ENCODE measurements around the gene GYG2. TPM values are rescaled to one million over a fixed set of nuclear protein-coding genes. Genes with fewer than 3 reads are reported as not detected.
A peak's percentile ranks its signal among the peaks of the same experiment; 100 is the strongest.

Gene GYG2
- total RNA-seq, 1 experiment from 2014 or later, result not detected

GRCh38 chrX:2875136-2875481 lies 46.4 kb downstream of the GYG2 start:
- H3K4me3 ChIP-seq (replicated peaks in 1 of 2; ENCODE audit: low read depth in 1 of 2, low read length in 2 of 2), result no peak overlapping the region
- TF ChIP-seq EZH2 (IDR thresholded peaks at IDR 0.05), result no peak
- no peak for TF ChIP-seq EGR1 (IDR thresholded peaks at IDR 0.05; ENCODE audit: low read depth)
- no peak for TF ChIP-seq FOSL1 (IDR thresholded peaks at IDR 0.05; ENCODE audit: low read depth)
- no peak for TF ChIP-seq YY1 (IDR thresholded peaks at IDR 0.05; ENCODE audit: extremely low read depth, insufficient replicate concordance, low read depth, low read length)
- no peak for TF ChIP-seq CEBPB (IDR thresholded peaks at IDR 0.05; ENCODE audit: low read depth)
- TF ChIP-seq JUND (IDR thresholded peaks at IDR 0.05), result no peak
- H3K27me3 ChIP-seq (ENCODE audit: insufficient read depth, low read length), result no peaks in the 10 kb centered on the region
- H2AFZ ChIP-seq (ENCODE audit: low read depth, low read length, poor library complexity, severe bottlenecking), result no peak overlapping the region
- ChIA-PET POLR2A (no interaction called here), RAD21 (ENCODE audit: low non-redundant PET in 1 of 2, low total read pairs in 2 of 2, uncharacterized antibody in 2 of 2, unreplicated experiment in 2 of 2) (no interaction called here), CTCF (interaction anchor here (0.6 to 1.7 kb wide), 4 partner anchors 56 to 673 kb away, joined by 3 to 5 read pairs (median 3); no protein-coding TSS in a partner anchor)
- no peak overlapping the region for H3K4me2 ChIP-seq (ENCODE audit: low read length)
- intact Hi-C loops (cut with micrococcal nuclease), result loop anchor here (5.0 to 10.0 kb wide), 2 partner anchors 162 to 760 kb away; no protein-coding TSS in a partner anchor
- no peak overlapping the region for H3K9ac ChIP-seq (ENCODE audit: low read length)
- H3K4me1 ChIP-seq (ENCODE audit: control insufficient read depth in 1 of 2, insufficient read depth in 2 of 2, low read length in 2 of 2), result peaks cover 0 to 3% of the 10 kb centered on the region in 2 experiments; a peak in 1 of 4 replicates
- H3K9me2 ChIP-seq (ENCODE audit: insufficient read depth), result no peaks in the 10 kb centered on the region
- no peaks in the 10 kb centered on the region for H3K9me3 ChIP-seq (ENCODE audit: control insufficient read depth in 1 of 2, insufficient read depth in 1 of 2, low read depth in 1 of 2, low read length in 2 of 2)
- no peak for ATAC-seq
- H4K20me1 ChIP-seq (ENCODE audit: insufficient read depth), result no peaks in the 10 kb centered on the region
- no TSS peak for BruUV-seq (replicated peaks)
- DNase-seq (ENCODE audit: low read depth, low spot score), result no peak
- no peaks in the 10 kb centered on the region for H3K36me3 ChIP-seq (ENCODE audit: control insufficient read depth in 1 of 2, insufficient read depth in 2 of 2, low read length in 2 of 2)
- no peak overlapping the region for H3K27ac ChIP-seq (ENCODE audit: low read depth, low read length)
- no peaks in the 10 kb centered on the region for H3K79me2 ChIP-seq (ENCODE audit: insufficient read depth, low read length)

DNA sequence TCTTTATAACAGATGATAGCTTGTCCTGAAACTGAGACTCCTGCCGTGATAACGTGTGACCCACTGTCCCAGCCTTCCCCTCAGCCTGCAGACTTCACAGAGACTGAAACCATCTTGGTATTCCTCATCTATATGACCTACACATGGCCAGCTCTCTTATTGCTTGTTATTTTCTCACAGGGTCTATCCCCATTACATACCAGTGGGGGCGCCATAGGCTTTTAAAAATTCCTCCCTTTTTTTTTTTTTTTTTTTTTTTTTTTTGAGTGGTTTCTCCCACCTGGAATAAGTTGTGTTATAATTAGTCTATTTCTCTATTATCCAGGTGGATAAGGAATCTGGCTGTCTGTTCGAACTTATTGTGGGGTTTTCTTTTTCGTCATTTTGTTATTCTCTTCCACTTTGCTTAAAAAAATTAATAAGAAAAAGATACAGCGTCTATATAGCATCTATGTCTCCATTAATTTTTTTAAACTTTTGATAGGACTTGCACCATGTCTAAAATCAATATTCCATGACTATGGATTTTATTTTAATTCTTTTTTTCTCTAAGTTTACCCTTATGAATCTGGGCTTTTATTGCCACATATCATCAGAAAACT lies 47.2 kb downstream of the GYG2 start:
- no peak for DNase-seq (ENCODE audit: low read depth, low spot score)
- intact Hi-C loops (cut with micrococcal nuclease), result loop anchor here (5.0 to 10.0 kb wide), 2 partner anchors 161 to 759 kb away; no protein-coding TSS in a partner anchor
- TF ChIP-seq RAD21 (IDR thresholded peaks at IDR 0.05; ENCODE audit: low read depth), result peak; percentile 51
- TF ChIP-seq SIN3A (IDR thresholded peaks at IDR 0.05; ENCODE audit: low read depth), result no peak
- no peak for TF ChIP-seq SRF (IDR thresholded peaks at IDR 0.05; ENCODE audit: low read depth)
- TF ChIP-seq CTCF (IDR thresholded peaks at IDR 0.05 in 2 of 3, conservative IDR thresholded peaks at IDR 0.05 in 1 of 3; ENCODE audit: borderline replicate concordance in 1 of 3, insufficient read depth in 1 of 3, low read depth in 2 of 3, low read length in 2 of 3), result peak; percentile 24 to 58 (median 47); a peak in 5 of 6 replicates
- no peak for TF ChIP-seq TCF7L2 (IDR thresholded peaks at IDR 0.05; ENCODE audit: borderline replicate concordance, extremely low read depth, insufficient read depth, insufficient read length)
- no peak overlapping the region for H3K4me2 ChIP-seq (ENCODE audit: low read length)
- no peak overlapping the region for H2AFZ ChIP-seq (ENCODE audit: low read depth, low read length, poor library complexity, severe bottlenecking)
- no peaks in the 10 kb centered on the region for H3K9me2 ChIP-seq (ENCODE audit: insufficient read depth)
- ChIA-PET POLR2A (no interaction called here), RAD21 (ENCODE audit: low non-redundant PET in 1 of 2, low total read pairs in 2 of 2, uncharacterized antibody in 2 of 2, unreplicated experiment in 2 of 2) (no interaction called here), CTCF (interaction anchor here (0.6 to 1.7 kb wide), 4 partner anchors 57 to 673 kb away, joined by 3 to 5 read pairs (median 3); no protein-coding TSS in a partner anchor)
- peaks cover 0 to 3% of the 10 kb centered on the region in 2 experiments; a peak in 1 of 4 replicates for H3K4me1 ChIP-seq (ENCODE audit: control insufficient read depth in 1 of 2, insufficient read depth in 2 of 2, low read length in 2 of 2)
- no peaks in the 10 kb centered on the region for H3K79me2 ChIP-seq (ENCODE audit: insufficient read depth, low read length)
- no peak overlapping the region for H3K4me3 ChIP-seq (replicated peaks in 1 of 2; ENCODE audit: low read depth in 1 of 2, low read length in 2 of 2)
- no peaks in the 10 kb centered on the region for H4K20me1 ChIP-seq (ENCODE audit: insufficient read depth)
- peak; percentile 75 for ATAC-seq
- H3K27ac ChIP-seq (ENCODE audit: low read depth, low read length), result no peak overlapping the region
- no TSS peak for BruUV-seq (replicated peaks)
- H3K9ac ChIP-seq (ENCODE audit: low read length), result no peak overlapping the region
- no peaks in the 10 kb centered on the region for H3K9me3 ChIP-seq (ENCODE audit: control insufficient read depth in 1 of 2, insufficient read depth in 1 of 2, low read depth in 1 of 2, low read length in 2 of 2)
- no peaks in the 10 kb centered on the region for H3K27me3 ChIP-seq (ENCODE audit: insufficient read depth, low read length)
- H3K36me3 ChIP-seq (ENCODE audit: control insufficient read depth in 1 of 2, insufficient read depth in 2 of 2, low read length in 2 of 2), result no peaks in the 10 kb centered on the region

Measured in HCT116 (cell line).